SIG-M5 (cell line): ENCODE measurements around the gene HSPG2.
"Not testable (repeated sequence)": the region's sequence is repeated elsewhere in the genome, so short reads cannot be mapped to it uniquely, and the experiment has no call there.

Source experiments
- DNase-seq: peaks from one replicate; lab custom pipeline; 2025; lab: John Stamatoyannopoulos, UW

The HSPG2 gene

GRCh38 chr1:21823980-21824702 is 113.0 kb downstream of the HSPG2 start:
- DNase-seq, result no peak

GRCh38 chr1:21823206-21823979 is 113.7 kb downstream of the HSPG2 start:
- no peak for DNase-seq

GRCh38 chr1:21822349-21822748 is 114.8 kb downstream of the HSPG2 start:
- DNase-seq, result no peak

GRCh38 chr1:21821385-21822019 is 115.6 kb downstream of the HSPG2 start:
- DNase-seq, result no peak

GRCh38 chr1:21820597-21821232 is 116.4 kb downstream of the HSPG2 start:
- no peak for DNase-seq

- DNase-seq, result no peak
These were observed 118.5 kb downstream of the HSPG2 start for GRCh38 chr1:21818656-21819055.

- no peak for DNase-seq
These were observed 120.4 kb downstream of the HSPG2 start for GRCh38 chr1:21816602-21817302.

- DNase-seq, result no peak
These were observed 121.3 kb downstream of the HSPG2 start for GRCh38 chr1:21815724-21816321.

- no peak for DNase-seq
These were observed 122.0 kb downstream of the HSPG2 start for GRCh38 chr1:21814981-21815582.

GRCh38 chr1:21814241-21814918 is 122.7 kb downstream of the HSPG2 start:
- no peak for DNase-seq

GRCh38 chr1:21813542-21813941 is 123.6 kb downstream of the HSPG2 start:
- no peak for DNase-seq

- DNase-seq, result no peak
These were observed 125.2 kb downstream of the HSPG2 start, which contains the start of gene LDLRAD2 for GRCh38 chr1:21811875-21812305. Gene LDLRAD2, plus strand, starts transcription at chr1:21812265. Its CDS starts 187 bp downstream, at chr1:21812452.

GRCh38 chr1:21804536-21804935 is 132.6 kb downstream of the HSPG2 start:
- no peak for DNase-seq

GRCh38 chr1:21801100-21801499 is 136.0 kb downstream of the HSPG2 start:
- DNase-seq, result no peak

GRCh38 chr1:21799730-21800129 is 137.4 kb downstream of the HSPG2 start:
- no peak for DNase-seq

- no peak for DNase-seq
These were observed 142.0 kb downstream of the HSPG2 start for GRCh38 chr1:21795075-21795474.

GRCh38 chr1:21794656-21795055 is 142.5 kb downstream of the HSPG2 start:
- DNase-seq, result no peak

- no peak for DNase-seq
These were observed 144.0 kb downstream of the HSPG2 start for GRCh38 chr1:21793104-21793503.

- no peak for DNase-seq
These were observed 150.5 kb downstream of the HSPG2 start for GRCh38 chr1:21786640-21787039.

- not testable (repeated sequence) for DNase-seq
These were observed 151.3 kb downstream of the HSPG2 start for GRCh38 chr1:21785764-21786163.
